HG02943 (cell line): ENCODE results near the gene MIF4GD.
"Not testable (repeated sequence)": the region's sequence is repeated elsewhere in the genome, so short reads cannot be mapped to it uniquely, and the experiment has no call there.

ENCODE experiments used
- ATAC-seq: cut with Tn5 transposase; IDR thresholded peaks from one replicate; pipeline ENCODE4 v1.9.1; 2021; ENCODE audit warnings: mild to moderate bottlenecking, low read depth, moderate library complexity; ENCODE audit not compliant: unreplicated experiment

MIF4GD gene

GRCh38 chr17:75270966-75271232 is at the start of gene MIF4GD:
Gene MIF4GD, minus strand, starts transcription at chr17:75271231. Its CDS starts 1,036 bp downstream, at chr17:75270195.
- ATAC-seq, result no peak

- ATAC-seq, result no peak
These were observed 49.1 kb upstream of the MIF4GD start for GRCh38 chr17:75319904-75320691.

- ATAC-seq, result no peak
These were observed 47.7 kb upstream of the MIF4GD start for GRCh38 chr17:75318615-75319222.

- ATAC-seq, result no peak
These were observed 47.2 kb upstream of the MIF4GD start for GRCh38 chr17:75318211-75318610.

- no peak for ATAC-seq
These were observed 46.6 kb upstream of the MIF4GD start for GRCh38 chr17:75317671-75318070.

GRCh38 chr17:75316253-75316652 is 45.2 kb upstream of the MIF4GD start:
- no peak for ATAC-seq

- no peak for ATAC-seq
These were observed 44.7 kb upstream of the MIF4GD start for GRCh38 chr17:75315541-75316243.

- ATAC-seq, result no peak
These were observed 43.0 kb upstream of the MIF4GD start for GRCh38 chr17:75313941-75314551.

- ATAC-seq, result no peak
These were observed 38.0 kb upstream of the MIF4GD start for GRCh38 chr17:75308732-75309629.

GRCh38 chr17:75307957-75308731 is 37.1 kb upstream of the MIF4GD start:
- ATAC-seq, result no peak

- ATAC-seq, result no peak
These were observed 30.6 kb upstream of the MIF4GD start for GRCh38 chr17:75301502-75302206.

- no peak for ATAC-seq
These were observed 30.0 kb upstream of the MIF4GD start for GRCh38 chr17:75301049-75301448.

GRCh38 chr17:75300280-75300679 is 29.2 kb upstream of the MIF4GD start:
- no peak for ATAC-seq

- peak; percentile 52 for ATAC-seq
These were observed 24.4 kb upstream of the MIF4GD start for GRCh38 chr17:75295201-75296158.

- ATAC-seq, result not testable (repeated sequence)
These were observed 21.9 kb upstream of the MIF4GD start for GRCh38 chr17:75292810-75293448.

- ATAC-seq, result no peak
These were observed 18.9 kb upstream of the MIF4GD start for GRCh38 chr17:75289832-75290337.
